NB4 (cell line): Measurements from ENCODE around the gene A1BG.

ENCODE experiments used
- DNase-seq: peaks from one replicate; pipeline ENCODE4 v3.0.0; 2010; ENCODE audit warnings: low read depth
- H3K4me3 ChIP-seq: one replicate; pipeline ENCODE4 v1.5.1; 2011; ENCODE audit warnings: mild to moderate bottlenecking, low read depth, low read length, moderate library complexity
- CTCF ChIP-seq: IDR thresholded peaks from one replicate; pipeline ENCODE4 v1.5.1; 2012; ENCODE audit warnings: low read depth, low read length
- MAX ChIP-seq: IDR thresholded peaks from 2 replicates; pipeline ENCODE4 v1.6.1; 2011; ENCODE audit warnings: low read depth, low read length
- MYC ChIP-seq: IDR thresholded peaks from 2 replicates; pipeline ENCODE4 v1.6.1; 2011; ENCODE audit warnings: low read depth, low read length
- POLR2A ChIP-seq: IDR thresholded peaks from 2 replicates; pipeline ENCODE4 v1.6.1; 2011; ENCODE audit warnings: mild to moderate bottlenecking; ENCODE audit not compliant: insufficient read length; ENCODE audit errors: extremely low read depth

The A1BG gene

GRCh38 chr19:58355215-58355796 lies 2.0 kb upstream of the A1BG start:
- no peak for DNase-seq
- TF ChIP-seq CTCF: no peak
- TF ChIP-seq MYC: no peak
- TF ChIP-seq MAX: no peak
- TF ChIP-seq POLR2A: no peak
- H3K4me3 ChIP-seq: no peak overlapping the region

GRCh38 chr19:58354478-58355030 lies 1.3 kb upstream of the A1BG start:
- TF ChIP-seq CTCF (no peak), POLR2A (no peak), MYC (no peak), MAX (no peak)
- DNase-seq: no peak
- H3K4me3 ChIP-seq: no peak overlapping the region

- no peak for DNase-seq
- TF ChIP-seq POLR2A (no peak), MYC (no peak), CTCF (no peak), MAX (no peak)
- H3K4me3 ChIP-seq: no peak overlapping the region
Measured at GRCh38 chr19:58353717-58354477, 605 bp upstream of the A1BG start.

- no peak for DNase-seq
- TF ChIP-seq MYC (no peak), CTCF (no peak), MAX (no peak), POLR2A (no peak)
- H3K4me3 ChIP-seq: no peak overlapping the region
Measured at GRCh38 chr19:58351990-58352755, 1.1 kb downstream of the A1BG start.

GRCh38 chr19:58351558-58351878 lies 1.8 kb downstream of the A1BG start:
- H3K4me3 ChIP-seq: no peak overlapping the region
- no peak for TF ChIP-seq MYC
- TF ChIP-seq CTCF: no peak
- no peak for TF ChIP-seq POLR2A
- no peak for TF ChIP-seq MAX
- DNase-seq: no peak
